Activated naive CD4-positive, alpha-beta T cell treated with anti-CD3 and anti-CD28 coated beads for 36 hours (primary cell): ENCODE results near the gene SLC25A22. TPM values are rescaled to one million over a fixed set of nuclear protein-coding genes. Genes with fewer than 3 reads are reported as not detected.

Source experiments
- CTCF ChIA-PET: fragments of 350-600 bp; sonication (Branson Sonifier 250); formaldehyde crosslinking; loops from one replicate; lab custom pipeline; 2021; ENCODE audit warnings: antibody characterized with exemption; lab: Charles Lee
- DNase-seq: peaks from one replicate; pipeline ENCODE4 v3.0.0-alpha.2; 2020
- H3K27ac Mint-ChIP-seq: one replicate; pipeline ENCODE4 v1.8.0; 2021; ENCODE audit warnings: mild to moderate bottlenecking, mixed read lengths
- H3K27me3 Mint-ChIP-seq: one replicate; pipeline ENCODE4 v1.8.0; 2021; ENCODE audit warnings: low read depth, mixed read lengths
- H3K36me3 Mint-ChIP-seq: one replicate; pipeline ENCODE4 v1.8.0; 2021; ENCODE audit warnings: low read depth, mixed read lengths
- H3K4me1 Mint-ChIP-seq: one replicate; pipeline ENCODE4 v1.8.0; 2021; ENCODE audit warnings: low read depth, mixed read lengths
- H3K4me3 Mint-ChIP-seq: one replicate; pipeline ENCODE4 v1.8.0; 2021; ENCODE audit warnings: mild to moderate bottlenecking, moderate library complexity, mixed read lengths
- H3K9me3 Mint-ChIP-seq: one replicate; pipeline ENCODE4 v1.8.0; 2021; ENCODE audit warnings: mixed read lengths
- intact Hi-C: fragments of 100-400 bp; cut with micrococcal nuclease; formaldehyde crosslinking; loops from one replicate; pipeline ENCODE4 v1.15.1; 2023
- total RNA-seq, 2 experiments: library from RNA; stranded (reverse); gene quantifications; one replicate each; pipeline ENCODE4 v1.2.3, GENCODE V29; 2021

SLC25A22 gene
- total RNA-seq, 2 experiments from 2014 or later = 19.1 to 21.8 TPM

- H3K9me3 Mint-ChIP-seq = no peaks in the 10 kb centered on the region
- intact Hi-C loops = no loop called here
Observed at GRCh38 chr11:774873-775592, 23.0 kb downstream of the SLC25A22 start.

GRCh38 chr11:773830-774229, 24.3 kb downstream of the SLC25A22 start:
- intact Hi-C loops = no loop called here
- Mint-ChIP-seq H3K4me3 (no peak overlapping the region), H3K9me3 (no peaks in the 10 kb centered on the region), H3K4me1 (peaks cover 19% of the 10 kb centered on the region), H3K36me3 (peaks cover 4% of the 10 kb centered on the region), H3K27ac (no peak overlapping the region), H3K27me3 (no peaks in the 10 kb centered on the region)
- no peak for DNase-seq
- CTCF ChIA-PET = no interaction called here

More at GRCh38 chr11:774873-775592, 23.0 kb downstream of the SLC25A22 start:
- H3K27me3 Mint-ChIP-seq = no peaks in the 10 kb centered on the region
- peak overlapping the region; percentile 61 for H3K4me3 Mint-ChIP-seq
- H3K36me3 Mint-ChIP-seq = peaks cover 9% of the 10 kb centered on the region
- no peak for DNase-seq
- CTCF ChIA-PET = interaction anchor here (0.9 kb wide), 1 partner anchor 187 kb away, joined by 3 read pairs; no protein-coding TSS in a partner anchor
- no peak overlapping the region for H3K27ac Mint-ChIP-seq
- peaks cover 24% of the 10 kb centered on the region for H3K4me1 Mint-ChIP-seq

- Mint-ChIP-seq H3K27ac (no peak overlapping the region), H3K9me3 (no peaks in the 10 kb centered on the region), H3K4me1 (peaks cover 18% of the 10 kb centered on the region), H3K4me3 (no peak overlapping the region), H3K36me3 (peaks cover 4% of the 10 kb centered on the region), H3K27me3 (no peaks in the 10 kb centered on the region)
- intact Hi-C loops = no loop called here
- DNase-seq = no peak
- CTCF ChIA-PET = no interaction called here
Observed at GRCh38 chr11:773425-773824, 24.7 kb downstream of the SLC25A22 start.

GRCh38 chr11:772429-773390, 25.4 kb downstream of the SLC25A22 start:
- Mint-ChIP-seq H3K4me1 (peaks cover 18% of the 10 kb centered on the region), H3K9me3 (no peaks in the 10 kb centered on the region), H3K27me3 (no peaks in the 10 kb centered on the region), H3K4me3 (no peak overlapping the region), H3K36me3 (peaks cover 4% of the 10 kb centered on the region), H3K27ac (no peak overlapping the region)
- intact Hi-C loops = no loop called here
- no peak for DNase-seq
- CTCF ChIA-PET = no interaction called here

GRCh38 chr11:771617-772204, 26.4 kb downstream of the SLC25A22 start:
- H3K27ac Mint-ChIP-seq = no peak overlapping the region
- peaks cover 5% of the 10 kb centered on the region for H3K36me3 Mint-ChIP-seq
- H3K9me3 Mint-ChIP-seq = no peaks in the 10 kb centered on the region
- CTCF ChIA-PET = no interaction called here
- peaks cover 22% of the 10 kb centered on the region for H3K4me1 Mint-ChIP-seq
- DNase-seq = no peak
- H3K4me3 Mint-ChIP-seq = no peak overlapping the region
- H3K27me3 Mint-ChIP-seq = no peaks in the 10 kb centered on the region
- intact Hi-C loops = no loop called here

- Mint-ChIP-seq H3K27me3 (no peaks in the 10 kb centered on the region), H3K36me3 (peaks cover 5% of the 10 kb centered on the region), H3K4me3 (no peak overlapping the region), H3K9me3 (no peaks in the 10 kb centered on the region), H3K27ac (no peak overlapping the region), H3K4me1 (peaks cover 19% of the 10 kb centered on the region)
- intact Hi-C loops = no loop called here
- CTCF ChIA-PET = no interaction called here
- no peak for DNase-seq
Observed at GRCh38 chr11:770642-771616, 27.2 kb downstream of the SLC25A22 start.

GRCh38 chr11:769887-770641, 28.0 kb downstream of the SLC25A22 start:
- intact Hi-C loops = no loop called here
- CTCF ChIA-PET = no interaction called here
- Mint-ChIP-seq H3K27me3 (no peaks in the 10 kb centered on the region), H3K27ac (no peak overlapping the region), H3K4me3 (no peak overlapping the region), H3K9me3 (no peaks in the 10 kb centered on the region), H3K4me1 (peaks cover 13% of the 10 kb centered on the region), H3K36me3 (peaks cover 8% of the 10 kb centered on the region)
- DNase-seq = no peak

GRCh38 chr11:767238-767637, 30.8 kb downstream of the SLC25A22 start:
- H3K9me3 Mint-ChIP-seq = no peaks in the 10 kb centered on the region
- H3K4me1 Mint-ChIP-seq = peaks cover 8% of the 10 kb centered on the region
- H3K4me3 Mint-ChIP-seq = no peak overlapping the region
- DNase-seq = no peak
- intact Hi-C loops = no loop called here
- no peak overlapping the region for H3K27ac Mint-ChIP-seq
- H3K36me3 Mint-ChIP-seq = peaks cover 14% of the 10 kb centered on the region
- H3K27me3 Mint-ChIP-seq = no peaks in the 10 kb centered on the region
- CTCF ChIA-PET = no interaction called here

GRCh38 chr11:766936-767210, 31.2 kb downstream of the SLC25A22 start:
- H3K36me3 Mint-ChIP-seq = peaks cover 15% of the 10 kb centered on the region
- peaks cover 8% of the 10 kb centered on the region for H3K4me1 Mint-ChIP-seq
- no peak overlapping the region for H3K27ac Mint-ChIP-seq
- CTCF ChIA-PET = no interaction called here
- intact Hi-C loops = no loop called here
- H3K27me3 Mint-ChIP-seq = no peaks in the 10 kb centered on the region
- no peaks in the 10 kb centered on the region for H3K9me3 Mint-ChIP-seq
- no peak for DNase-seq
- no peak overlapping the region for H3K4me3 Mint-ChIP-seq

GRCh38 chr11:766106-766935, 31.8 kb downstream of the SLC25A22 start:
- no peak for DNase-seq
- peaks cover 15% of the 10 kb centered on the region for H3K36me3 Mint-ChIP-seq
- no peak overlapping the region for H3K4me3 Mint-ChIP-seq
- H3K27ac Mint-ChIP-seq = no peak overlapping the region
- CTCF ChIA-PET = interaction anchor here (0.8 to 2.2 kb wide), 3 partner anchors 10 to 31 kb away, joined by 3 to 6 read pairs (median 4); no protein-coding TSS in a partner anchor
- peaks cover 8% of the 10 kb centered on the region for H3K4me1 Mint-ChIP-seq
- no peaks in the 10 kb centered on the region for H3K9me3 Mint-ChIP-seq
- no peaks in the 10 kb centered on the region for H3K27me3 Mint-ChIP-seq
- intact Hi-C loops = no loop called here
